Activated T-helper 17 cell treated with anti-CD3 and anti-CD28 coated beads, Interleukin-2, amount 50 U/mL, for 72 hours (primary cell): ENCODE measurements around the gene SGMS1. TPM values are rescaled to one million over a fixed set of nuclear protein-coding genes. Genes with fewer than 3 reads are reported as not detected.

Source experiments
- ATAC-seq: fragments of 150-1000 bp; cut with Tn5 transposase; replicated peaks from 2 replicates; pipeline ENCODE4 v1.10.0; 2021; ENCODE audit warnings: mild to moderate bottlenecking, moderate library complexity
- H3K27ac Mint-ChIP-seq: one replicate; pipeline ENCODE4 v1.8.0; 2022; ENCODE audit warnings: mixed read lengths
- H3K27me3 Mint-ChIP-seq: one replicate; pipeline ENCODE4 v1.8.0; 2022; ENCODE audit warnings: mixed read lengths
- H3K36me3 Mint-ChIP-seq: one replicate; pipeline ENCODE4 v1.8.0; 2022; ENCODE audit warnings: low read depth, mild to moderate bottlenecking, mixed read lengths
- H3K4me1 Mint-ChIP-seq: one replicate; pipeline ENCODE4 v1.8.0; 2022; ENCODE audit warnings: mixed read lengths
- H3K4me3 Mint-ChIP-seq: one replicate; pipeline ENCODE4 v1.8.0; 2022; ENCODE audit warnings: mild to moderate bottlenecking, mixed read lengths
- H3K9me3 Mint-ChIP-seq: one replicate; pipeline ENCODE4 v1.8.0; 2022; ENCODE audit warnings: mixed read lengths
- total RNA-seq, 2 donors: library from RNA; stranded (reverse); gene quantifications; one replicate each; pipeline ENCODE4 v1.2.3, GENCODE V29; 2022

The SGMS1 gene
- total RNA-seq, 2 donors from 2014 or later = 13.4 to 22.4 TPM

DNA sequence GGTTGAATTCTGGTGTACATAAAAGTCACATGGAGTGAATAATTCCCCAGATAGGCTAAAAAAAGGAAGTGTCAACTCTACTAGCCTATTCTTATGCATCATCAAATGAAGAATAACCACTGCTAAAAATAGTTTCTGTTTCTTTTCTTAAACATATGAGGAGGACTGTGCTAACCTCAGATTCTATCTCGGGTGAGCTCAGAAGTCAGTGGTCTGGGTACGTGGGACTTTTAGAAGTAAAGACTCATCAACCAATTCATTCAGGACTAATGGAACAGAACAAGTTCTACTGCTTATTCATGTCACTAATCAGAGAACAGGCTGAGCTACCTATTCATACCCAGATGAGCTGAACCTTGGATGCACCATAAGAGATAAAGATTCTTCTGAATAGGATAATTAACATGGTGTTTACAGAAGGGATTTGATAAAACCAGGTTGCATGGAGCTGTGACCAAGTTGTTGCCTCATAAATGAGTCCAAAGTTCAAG lies 362.9 kb downstream of the SGMS1 start:
- Mint-ChIP-seq H3K9me3 (peaks cover 9% of the 10 kb centered on the region), H3K27me3 (peaks cover 33% of the 10 kb centered on the region), H3K36me3 (no peaks in the 10 kb centered on the region), H3K27ac (no peak overlapping the region), H3K4me3 (no peak overlapping the region), H3K4me1 (no peaks in the 10 kb centered on the region)
- peak; percentile 96 for ATAC-seq

Other genes starting within 250 kb of the SGMS1 start
- 1 to 10 TPM; 2.0 to 2.5 TPM for gene ASAH2B, start 116.0 kb upstream of the SGMS1 start, total RNA-seq